ENCODE data around the gene RBM15B.

Gene RBM15B

GRCh38 chr3:51395493-51396213 lies 4.6 kb downstream of the RBM15B start:
- no peak for DNase-seq (ENCODE audit: extremely low read depth, low read depth)
- no peak for TF ChIP-seq CTCF (IDR thresholded peaks at IDR 0.05; ENCODE audit: low read depth, low read length)

DNA sequence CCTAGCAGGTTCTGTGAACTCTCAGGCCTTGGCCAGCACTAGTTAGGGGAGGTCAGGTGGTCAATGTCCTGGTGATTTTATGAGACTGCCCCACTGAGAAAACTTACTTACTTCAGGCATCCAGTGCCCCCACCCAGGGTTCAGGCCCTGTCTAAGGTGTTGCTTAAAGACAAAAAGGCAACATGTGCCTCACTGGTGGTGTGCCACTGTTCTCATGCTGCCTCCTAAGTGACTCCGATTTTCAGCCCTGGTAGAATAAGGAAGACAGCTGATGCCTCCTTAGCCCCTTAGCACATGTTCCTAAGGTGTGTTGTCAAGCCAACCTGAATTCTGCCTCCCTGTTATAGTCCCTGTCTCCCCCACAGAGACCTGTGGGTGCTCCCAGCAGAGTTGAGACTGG lies 5.3 kb downstream of the RBM15B start:
- no peak for DNase-seq (ENCODE audit: extremely low read depth, low read depth)
- no peak for TF ChIP-seq CTCF (IDR thresholded peaks at IDR 0.05; ENCODE audit: low read depth, low read length)

GRCh38 chr3:51397392-51397791 lies 6.3 kb downstream of the RBM15B start:
- no peak for TF ChIP-seq CTCF (IDR thresholded peaks at IDR 0.05; ENCODE audit: low read depth, low read length)
- no peak for DNase-seq (ENCODE audit: extremely low read depth, low read depth)

GRCh38 chr3:51398595-51399310 lies 7.7 kb downstream of the RBM15B start:
- no peak for DNase-seq (ENCODE audit: extremely low read depth, low read depth)
- no peak for TF ChIP-seq CTCF (IDR thresholded peaks at IDR 0.05; ENCODE audit: low read depth, low read length)

DNA sequence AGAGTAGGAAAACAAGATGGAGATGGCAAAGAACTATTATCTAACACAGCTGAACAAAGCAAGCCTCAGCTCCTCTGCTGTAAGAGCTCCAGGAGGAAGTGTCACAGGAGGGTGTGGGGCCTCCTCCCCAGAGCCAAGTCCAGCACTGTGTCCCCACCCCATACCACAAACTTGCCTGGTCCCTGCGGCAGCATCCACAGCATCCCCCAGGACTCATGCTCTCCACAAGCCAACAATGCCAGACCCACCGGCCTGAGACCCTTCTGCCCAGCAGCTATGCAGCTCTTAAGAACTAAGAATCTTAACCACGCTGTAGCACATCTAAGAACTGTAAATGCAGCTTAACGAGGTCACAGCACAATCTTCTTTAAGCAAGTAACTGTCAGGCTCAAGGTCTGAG lies 9.1 kb downstream of the RBM15B start:
- no peak for TF ChIP-seq CTCF (IDR thresholded peaks at IDR 0.05; ENCODE audit: low read depth, low read length)
- no peak for DNase-seq (ENCODE audit: extremely low read depth, low read depth)

DNA sequence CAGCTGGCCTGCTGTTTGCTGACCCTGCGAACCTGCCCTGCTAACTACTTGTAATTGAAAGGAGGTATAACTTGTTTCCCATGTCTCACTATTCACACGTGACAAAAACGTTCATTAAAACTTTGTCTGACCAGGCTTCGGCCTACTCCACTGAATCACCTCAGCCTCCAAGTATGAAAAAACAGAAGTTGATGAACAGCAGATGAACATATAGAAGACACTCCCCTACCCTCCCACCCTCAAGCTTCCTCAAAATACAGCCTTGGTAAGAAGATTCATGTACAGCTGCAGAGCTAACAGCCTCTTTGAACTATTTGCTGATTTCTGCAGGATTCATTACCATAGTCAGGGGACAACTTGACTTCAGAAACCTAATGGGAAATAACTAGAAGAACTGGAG lies 10.7 kb downstream of the RBM15B start:
- DNase-seq (ENCODE audit: extremely low read depth, low read depth): no peak
- TF ChIP-seq CTCF (IDR thresholded peaks at IDR 0.05; ENCODE audit: low read depth, low read length): no peak

DNA sequence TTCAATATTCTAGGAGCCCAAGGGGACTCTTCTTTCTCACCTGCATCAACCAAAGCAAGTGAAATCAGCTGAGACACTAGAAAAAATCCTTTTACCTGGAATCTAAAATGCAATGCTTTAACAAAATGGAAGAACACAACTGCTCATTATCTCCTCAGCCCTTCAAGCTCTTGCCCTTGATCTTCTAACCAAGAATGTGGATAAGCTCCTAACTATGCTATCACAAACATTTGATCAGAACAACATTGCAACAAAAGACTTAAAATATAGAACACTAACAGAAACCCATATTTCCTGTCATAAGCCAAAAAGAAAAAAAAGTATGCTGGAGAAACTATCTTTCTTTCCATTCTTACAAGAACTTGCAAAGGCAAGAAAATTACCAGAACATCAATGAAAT lies 12.6 kb downstream of the RBM15B start:
- TF ChIP-seq CTCF (IDR thresholded peaks at IDR 0.05; ENCODE audit: low read depth, low read length): no peak

More for the DNA sequence above, 12.6 kb downstream of the RBM15B start:
- DNase-seq (ENCODE audit: extremely low read depth, low read depth): no peak

Data from AG09319 (cell line).